Measurements from ENCODE around the gene ADCY6.

The ADCY6 gene

GRCh38 chr12:48814262-48815125 lies 25.6 kb upstream of the ADCY6 start:
- DNase-seq (ENCODE audit: low spot score) = peak; percentile 95
- TF ChIP-seq, protein P1, sequence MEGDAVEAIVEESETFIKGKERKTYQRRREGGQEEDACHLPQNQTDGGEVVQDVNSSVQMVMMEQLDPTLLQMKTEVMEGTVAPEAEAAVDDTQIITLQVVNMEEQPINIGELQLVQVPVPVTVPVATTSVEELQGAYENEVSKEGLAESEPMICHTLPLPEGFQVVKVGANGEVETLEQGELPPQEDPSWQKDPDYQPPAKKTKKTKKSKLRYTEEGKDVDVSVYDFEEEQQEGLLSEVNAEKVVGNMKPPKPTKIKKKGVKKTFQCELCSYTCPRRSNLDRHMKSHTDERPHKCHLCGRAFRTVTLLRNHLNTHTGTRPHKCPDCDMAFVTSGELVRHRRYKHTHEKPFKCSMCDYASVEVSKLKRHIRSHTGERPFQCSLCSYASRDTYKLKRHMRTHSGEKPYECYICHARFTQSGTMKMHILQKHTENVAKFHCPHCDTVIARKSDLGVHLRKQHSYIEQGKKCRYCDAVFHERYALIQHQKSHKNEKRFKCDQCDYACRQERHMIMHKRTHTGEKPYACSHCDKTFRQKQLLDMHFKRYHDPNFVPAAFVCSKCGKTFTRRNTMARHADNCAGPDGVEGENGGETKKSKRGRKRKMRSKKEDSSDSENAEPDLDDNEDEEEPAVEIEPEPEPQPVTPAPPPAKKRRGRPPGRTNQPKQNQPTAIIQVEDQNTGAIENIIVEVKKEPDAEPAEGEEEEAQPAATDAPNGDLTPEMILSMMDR (IDR thresholded peaks at IDR 0.05; ENCODE audit: extremely low read depth, missing control alignments) = peak; percentile 100

GRCh38 chr12:48813465-48814261 lies 24.8 kb upstream of the ADCY6 start:
- no peak for DNase-seq (ENCODE audit: low spot score)
- TF ChIP-seq, protein P1 (IDR thresholded peaks at IDR 0.05; ENCODE audit: extremely low read depth, missing control alignments) = no peak

GRCh38 chr12:48812389-48812788 lies 23.5 kb upstream of the ADCY6 start:
- TF ChIP-seq, protein P1 (IDR thresholded peaks at IDR 0.05; ENCODE audit: extremely low read depth, missing control alignments) = no peak
- DNase-seq (ENCODE audit: low spot score) = no peak

- no peak for DNase-seq (ENCODE audit: low spot score)
- TF ChIP-seq, protein P1 (IDR thresholded peaks at IDR 0.05; ENCODE audit: extremely low read depth, missing control alignments) = no peak
Measured at GRCh38 chr12:48811437-48812090, 22.7 kb upstream of the ADCY6 start.

GRCh38 chr12:48810903-48811431 lies 22.1 kb upstream of the ADCY6 start:
- no peak for DNase-seq (ENCODE audit: low spot score)

DNA sequence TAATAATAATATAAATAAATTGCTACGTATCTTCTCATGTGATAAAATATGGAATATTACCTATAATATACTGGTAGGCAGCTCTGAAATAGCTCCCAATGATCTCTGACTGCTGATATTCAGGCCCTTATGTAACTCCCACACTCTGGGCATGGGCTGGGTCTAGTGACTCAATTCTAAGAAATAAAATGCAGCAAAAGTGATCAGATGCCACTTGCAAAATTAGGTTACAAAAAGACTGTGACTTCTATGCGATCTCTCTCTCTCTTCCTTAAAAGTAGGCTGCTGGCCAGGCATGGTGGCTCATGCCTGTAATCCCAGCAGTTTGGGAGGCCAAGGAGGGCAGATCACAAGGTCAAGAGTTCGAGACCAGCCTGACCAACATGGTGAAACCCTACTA lies 19.1 kb upstream of the ADCY6 start:
- TF ChIP-seq, protein P1 (IDR thresholded peaks at IDR 0.05; ENCODE audit: extremely low read depth, missing control alignments) = no peak
- no peak for DNase-seq (ENCODE audit: low spot score)

More at GRCh38 chr12:48810903-48811431, 22.1 kb upstream of the ADCY6 start:
- TF ChIP-seq, protein P1 (IDR thresholded peaks at IDR 0.05; ENCODE audit: extremely low read depth, missing control alignments) = no peak
